GM21619 (cell line): Measurements from ENCODE around the gene YTHDC2.
A peak's percentile ranks its signal among the peaks of the same experiment; 100 is the strongest.
"Not testable (repeated sequence)": the region's sequence is repeated elsewhere in the genome, so short reads cannot be mapped to it uniquely, and the experiment has no call there.

ENCODE experiments used
- ATAC-seq: cut with Tn5 transposase; IDR thresholded peaks from one replicate; pipeline ENCODE4 v1.9.1; 2021; ENCODE audit not compliant: unreplicated experiment

YTHDC2 gene

GRCh38 chr5:113601423-113601822, 87.9 kb downstream of the YTHDC2 start:
- ATAC-seq: no peak

GRCh38 chr5:113603246-113603645, 89.8 kb downstream of the YTHDC2 start:
- ATAC-seq: not testable (repeated sequence)

GRCh38 chr5:113606298-113607134, 93.0 kb downstream of the YTHDC2 start:
- peak; percentile 86 for ATAC-seq

- no peak for ATAC-seq
Observed at GRCh38 chr5:113607361-113607760, 93.9 kb downstream of the YTHDC2 start.

GRCh38 chr5:113608113-113608596, 94.7 kb downstream of the YTHDC2 start:
- ATAC-seq: no peak

GRCh38 chr5:113612060-113612496, 98.6 kb downstream of the YTHDC2 start:
- peak; percentile 78 for ATAC-seq

GRCh38 chr5:113614191-113614590, 100.7 kb downstream of the YTHDC2 start:
- ATAC-seq: no peak

GRCh38 chr5:113615708-113616107, 102.2 kb downstream of the YTHDC2 start:
- ATAC-seq: no peak

GRCh38 chr5:113617191-113617796, 103.8 kb downstream of the YTHDC2 start:
- ATAC-seq: no peak

- ATAC-seq: no peak
Observed at GRCh38 chr5:113632996-113633395, 119.5 kb downstream of the YTHDC2 start.

GRCh38 chr5:113634957-113635356, 121.5 kb downstream of the YTHDC2 start:
- no peak for ATAC-seq

GRCh38 chr5:113641715-113642114, 128.2 kb downstream of the YTHDC2 start:
- no peak for ATAC-seq
